Activated CD8-positive, alpha-beta memory T cell treated with anti-CD3 and anti-CD28 coated beads, Interleukin-2, amount 10 ng/mL, durations not matched to agents 7 days and 5 days (primary cell): Measurements from ENCODE around the gene DUT. TPM values are rescaled to one million over a fixed set of nuclear protein-coding genes. Genes with fewer than 3 reads are reported as not detected.

Experiments
- ATAC-seq: fragments of 150-1000 bp; cut with Tn5 transposase; one replicate; pipeline ENCODE4 v1.10.0; 2021; ENCODE audit warnings: moderate library complexity
- CTCF ChIA-PET: fragments of 350-600 bp; sonication (Branson Sonifier 250); formaldehyde crosslinking; loops from one replicate; lab custom pipeline; 2021; ENCODE audit warnings: antibody characterized with exemption; lab: Charles Lee
- DNase-seq: peaks from one replicate; pipeline ENCODE4 v3.0.0-alpha.2; 2020
- H3K27ac Mint-ChIP-seq: one replicate; pipeline ENCODE4 v1.8.0; 2021; ENCODE audit warnings: mild to moderate bottlenecking, mixed read lengths
- H3K27me3 Mint-ChIP-seq: one replicate; pipeline ENCODE4 v1.8.0; 2021; ENCODE audit warnings: mixed read lengths
- H3K36me3 Mint-ChIP-seq: one replicate; pipeline ENCODE4 v1.8.0; 2021; ENCODE audit warnings: mild to moderate bottlenecking, mixed read lengths
- H3K4me1 Mint-ChIP-seq: one replicate; pipeline ENCODE4 v1.8.0; 2021; ENCODE audit warnings: mixed read lengths
- H3K4me3 Mint-ChIP-seq: one replicate; pipeline ENCODE4 v1.8.0; 2021; ENCODE audit warnings: mild to moderate bottlenecking, moderate library complexity, mixed read lengths
- H3K9me3 Mint-ChIP-seq: one replicate; pipeline ENCODE4 v1.8.0; 2022; ENCODE audit warnings: low read depth, mixed read lengths
- total RNA-seq, 2 experiments: library from RNA; stranded (reverse); gene quantifications; one replicate each; pipeline ENCODE4 v1.2.3, GENCODE V29; 2021

The DUT gene
- total RNA-seq, 2 experiments from 2014 or later: 348 to 349 TPM

DNA sequence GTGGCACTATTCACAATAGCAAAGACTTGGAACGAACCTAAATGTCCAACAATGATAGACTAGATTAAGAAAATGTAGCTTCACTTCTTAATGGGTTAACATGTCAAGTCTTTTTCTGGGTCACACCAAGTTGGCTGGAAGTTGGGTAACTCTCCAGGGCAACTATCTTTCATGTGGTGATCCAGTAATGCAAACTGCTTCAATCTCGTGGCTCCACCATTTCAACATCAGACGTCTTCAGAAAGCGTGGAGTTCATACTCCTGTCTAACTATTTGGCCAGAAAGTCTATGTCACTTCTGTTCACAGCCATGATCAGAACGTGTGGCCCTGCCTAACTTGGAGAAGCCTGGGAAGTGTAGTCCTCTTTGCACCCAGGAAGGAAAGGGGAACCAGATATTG lies 32.2 kb downstream of the DUT start:
- CTCF ChIA-PET: no interaction called here
- H3K4me3 Mint-ChIP-seq: no peak overlapping the region

DNA sequence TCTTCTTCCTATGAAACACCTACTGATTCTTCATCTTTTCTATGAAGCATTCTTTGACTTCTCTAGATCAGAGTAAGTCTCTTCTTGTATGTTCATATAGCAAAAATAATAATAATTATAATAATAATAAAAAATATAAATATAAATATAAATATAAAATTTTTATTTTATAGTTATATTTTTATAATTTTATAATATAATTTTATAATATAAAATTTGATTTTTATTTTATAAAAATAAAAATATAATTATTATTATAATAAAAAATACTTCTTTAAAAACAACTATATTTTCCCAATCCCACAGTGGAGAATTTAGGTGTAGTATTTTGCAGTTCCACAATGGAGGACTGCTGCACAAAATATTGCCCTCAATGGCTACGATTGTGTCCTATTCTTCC lies 34.3 kb downstream of the DUT start:
- H3K27ac Mint-ChIP-seq: no peak overlapping the region
- H3K9me3 Mint-ChIP-seq: no peaks in the 10 kb centered on the region
- DNase-seq (no peak), ATAC-seq (no peak)
- CTCF ChIA-PET: interaction anchor here (1.2 kb wide), 1 partner anchor 13 kb away, joined by 4 read pairs; no protein-coding TSS in a partner anchor
- H3K4me3 Mint-ChIP-seq: no peak overlapping the region
- H3K36me3 Mint-ChIP-seq: no peaks in the 10 kb centered on the region
- peaks cover 26% of the 10 kb centered on the region for H3K27me3 Mint-ChIP-seq
- H3K4me1 Mint-ChIP-seq: peaks cover 3% of the 10 kb centered on the region

More for the DNA sequence above, 32.2 kb downstream of the DUT start:
- peaks cover 24% of the 10 kb centered on the region for H3K27me3 Mint-ChIP-seq
- no peak overlapping the region for H3K27ac Mint-ChIP-seq
- H3K36me3 Mint-ChIP-seq: no peaks in the 10 kb centered on the region
- DNase-seq (no peak), ATAC-seq (no peak)
- H3K9me3 Mint-ChIP-seq: no peaks in the 10 kb centered on the region
- H3K4me1 Mint-ChIP-seq: peaks cover 8% of the 10 kb centered on the region

DNA sequence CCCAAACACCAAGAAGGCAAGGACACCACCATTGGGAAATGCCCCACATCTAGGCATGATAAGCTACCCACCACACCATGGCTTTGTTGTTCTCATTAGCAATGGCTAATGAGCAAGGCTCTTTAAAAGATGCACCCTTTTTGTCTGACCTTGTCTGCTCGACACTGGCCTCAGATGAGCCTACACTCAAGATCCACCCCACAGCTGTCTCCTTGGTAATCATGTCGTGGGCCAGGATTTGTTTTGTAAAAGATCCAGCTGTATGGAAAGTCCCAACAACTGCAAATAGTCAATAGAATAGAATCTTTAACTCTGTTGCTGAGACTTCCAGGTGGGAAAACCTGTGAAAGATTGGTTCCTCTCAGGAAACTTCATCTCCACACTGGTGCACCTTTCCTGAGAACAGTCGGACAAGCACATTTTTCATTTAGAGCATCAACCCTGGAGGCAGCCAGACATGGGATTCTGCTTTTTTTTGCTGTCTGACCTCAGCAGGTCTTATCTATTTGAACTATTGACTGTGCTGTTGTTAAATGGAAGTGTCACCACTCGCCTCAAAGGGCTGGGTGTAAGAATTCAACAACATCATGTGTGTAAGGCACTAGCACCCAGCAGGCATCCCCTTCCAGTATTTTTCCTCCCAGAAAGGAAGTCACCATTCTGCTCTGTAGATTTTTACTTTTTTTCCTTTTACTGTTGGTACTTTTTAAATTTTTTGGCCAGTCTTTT lies 35.5 kb downstream of the DUT start:
- Mint-ChIP-seq H3K4me1 (no peaks in the 10 kb centered on the region), H3K36me3 (no peaks in the 10 kb centered on the region), H3K4me3 (no peak overlapping the region), H3K27me3 (peaks cover 26% of the 10 kb centered on the region), H3K9me3 (no peaks in the 10 kb centered on the region), H3K27ac (no peak overlapping the region)
- ATAC-seq (no peak), DNase-seq (no peak)
- CTCF ChIA-PET: interaction anchor here (1.2 kb wide), 1 partner anchor 14 kb away, joined by 4 read pairs; no protein-coding TSS in a partner anchor

DNA sequence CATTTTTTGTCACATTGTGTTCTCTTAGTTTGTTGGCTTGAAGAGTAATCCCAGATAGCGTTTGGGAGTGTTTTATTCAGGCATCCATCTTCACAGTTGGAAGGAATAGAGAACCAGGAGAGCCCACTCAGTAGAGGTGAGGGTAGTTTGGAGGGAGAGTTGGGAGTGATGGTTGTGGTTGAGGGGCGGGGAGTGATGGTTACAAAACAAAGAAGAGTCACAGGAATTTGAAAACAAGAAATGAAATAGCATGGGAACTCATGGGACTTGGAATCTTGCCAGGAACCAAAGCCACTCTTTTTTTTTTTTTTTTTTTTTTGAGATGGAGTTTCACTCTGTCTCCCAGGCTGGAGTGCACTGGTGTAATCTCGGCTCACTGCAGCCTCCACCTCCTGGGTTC lies 36.3 kb downstream of the DUT start:
- Mint-ChIP-seq H3K27me3 (peaks cover 26% of the 10 kb centered on the region), H3K4me3 (no peak overlapping the region), H3K4me1 (no peaks in the 10 kb centered on the region), H3K36me3 (no peaks in the 10 kb centered on the region), H3K9me3 (no peaks in the 10 kb centered on the region), H3K27ac (no peak overlapping the region)
- DNase-seq (no peak), ATAC-seq (no peak)
- CTCF ChIA-PET: no interaction called here

DNA sequence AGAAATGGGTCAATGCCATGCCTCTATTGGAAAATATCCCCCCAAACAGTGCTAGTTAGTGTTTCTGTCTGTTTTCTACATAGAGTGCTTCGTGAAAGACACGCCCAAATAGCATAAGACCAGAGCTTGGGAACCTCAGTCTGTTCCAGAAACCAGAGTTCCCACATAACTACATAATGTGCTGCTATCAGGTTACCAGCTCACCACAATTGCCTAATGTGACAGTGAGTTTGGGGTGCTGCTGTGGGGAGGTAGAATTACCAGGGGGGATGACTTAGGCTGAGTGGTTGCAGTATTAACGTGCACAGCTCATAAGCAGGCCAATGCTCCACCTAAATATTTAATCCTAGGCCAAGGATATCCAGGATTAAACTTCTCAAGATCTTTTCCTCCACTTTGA lies 39.2 kb downstream of the DUT start:
- H3K9me3 Mint-ChIP-seq: no peaks in the 10 kb centered on the region
- DNase-seq (no peak), ATAC-seq (no peak)
- no peak overlapping the region for H3K27ac Mint-ChIP-seq
- H3K4me3 Mint-ChIP-seq: no peak overlapping the region
- no peaks in the 10 kb centered on the region for H3K36me3 Mint-ChIP-seq
- no peaks in the 10 kb centered on the region for H3K4me1 Mint-ChIP-seq
- H3K27me3 Mint-ChIP-seq: peaks cover 38% of the 10 kb centered on the region
- CTCF ChIA-PET: no interaction called here

DNA sequence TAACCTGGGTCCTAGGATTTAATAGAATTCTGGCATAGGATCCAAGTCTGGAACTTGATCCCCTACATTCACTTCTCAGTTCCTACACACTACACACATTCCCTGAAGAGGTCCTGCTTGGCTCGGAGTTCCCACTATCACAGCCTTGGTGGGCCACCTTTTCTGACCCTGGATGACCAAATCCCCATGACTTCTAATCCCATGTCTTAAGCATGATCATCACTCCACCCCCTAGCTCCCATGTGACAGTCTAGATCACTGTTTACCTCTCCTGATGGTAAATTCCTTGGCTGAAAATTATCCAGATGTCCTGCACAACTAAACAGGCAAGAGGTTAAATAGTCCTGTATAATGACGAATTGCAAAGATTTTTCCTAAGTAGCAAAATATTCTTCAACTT lies 40.3 kb downstream of the DUT start:
- ATAC-seq (no peak), DNase-seq (no peak)
- Mint-ChIP-seq H3K36me3 (no peaks in the 10 kb centered on the region), H3K4me3 (no peak overlapping the region), H3K4me1 (no peaks in the 10 kb centered on the region), H3K9me3 (no peaks in the 10 kb centered on the region), H3K27me3 (peaks cover 37% of the 10 kb centered on the region), H3K27ac (no peak overlapping the region)
- CTCF ChIA-PET: no interaction called here

DNA sequence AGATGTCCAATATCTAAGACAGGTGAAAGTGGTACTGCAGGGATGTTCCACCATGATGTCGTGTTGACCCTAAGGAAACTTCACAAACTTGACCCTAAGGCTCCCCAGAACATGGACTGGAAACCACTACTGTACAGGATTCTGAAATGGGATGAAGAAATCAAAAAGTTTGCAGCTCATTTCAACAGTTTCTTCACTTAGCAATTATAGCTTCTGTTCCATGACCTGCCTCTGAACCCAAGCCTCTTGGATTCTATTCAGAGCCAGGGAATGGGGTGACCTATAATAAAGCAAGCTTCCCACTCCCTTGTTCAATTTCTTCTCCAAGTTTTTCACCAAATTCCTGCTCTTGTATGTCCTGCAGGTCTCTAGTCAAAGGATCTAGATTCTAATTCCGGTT lies 40.7 kb downstream of the DUT start:
- CTCF ChIA-PET: no interaction called here
- ATAC-seq (no peak), DNase-seq (no peak)
- Mint-ChIP-seq H3K9me3 (no peaks in the 10 kb centered on the region), H3K27me3 (peaks cover 33% of the 10 kb centered on the region), H3K27ac (no peak overlapping the region), H3K4me3 (no peak overlapping the region), H3K36me3 (no peaks in the 10 kb centered on the region), H3K4me1 (no peaks in the 10 kb centered on the region)

DNA sequence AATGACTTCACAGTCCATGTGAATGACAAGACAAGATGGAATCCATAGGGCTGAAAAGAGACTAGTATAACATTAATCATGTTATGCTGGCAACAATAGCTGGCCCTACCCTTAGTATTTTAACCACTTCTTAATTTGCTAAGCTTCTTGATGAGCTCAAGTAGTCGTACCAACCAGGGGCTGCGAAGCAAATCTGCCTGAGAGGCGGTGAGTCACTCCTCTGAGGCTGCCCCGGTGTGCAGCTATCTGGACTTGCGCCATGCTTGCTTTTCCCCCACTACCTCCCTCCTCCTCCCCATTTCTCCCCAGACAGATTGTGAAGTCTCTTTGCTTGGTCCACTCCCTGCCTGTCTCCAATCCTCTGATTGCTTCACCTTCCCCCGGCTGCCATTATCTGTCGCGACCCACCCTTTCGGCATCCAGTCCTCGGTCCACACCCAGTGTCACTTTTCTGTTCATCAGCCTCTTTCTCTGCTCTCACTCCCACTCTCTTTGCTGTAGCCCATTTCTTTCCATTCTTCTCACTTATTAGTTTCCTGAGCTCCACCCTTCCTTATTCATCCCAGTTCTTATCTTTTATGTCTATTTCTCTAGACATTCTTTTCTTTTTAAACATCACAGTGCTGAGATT lies 42.7 kb downstream of the DUT start:
- DNase-seq (no peak), ATAC-seq (no peak)
- H3K27me3 Mint-ChIP-seq: peaks cover 37% of the 10 kb centered on the region
- no peaks in the 10 kb centered on the region for H3K9me3 Mint-ChIP-seq
- H3K4me1 Mint-ChIP-seq: no peaks in the 10 kb centered on the region
- CTCF ChIA-PET: no interaction called here
- H3K27ac Mint-ChIP-seq: no peak overlapping the region
- no peak overlapping the region for H3K4me3 Mint-ChIP-seq
- no peaks in the 10 kb centered on the region for H3K36me3 Mint-ChIP-seq

DNA sequence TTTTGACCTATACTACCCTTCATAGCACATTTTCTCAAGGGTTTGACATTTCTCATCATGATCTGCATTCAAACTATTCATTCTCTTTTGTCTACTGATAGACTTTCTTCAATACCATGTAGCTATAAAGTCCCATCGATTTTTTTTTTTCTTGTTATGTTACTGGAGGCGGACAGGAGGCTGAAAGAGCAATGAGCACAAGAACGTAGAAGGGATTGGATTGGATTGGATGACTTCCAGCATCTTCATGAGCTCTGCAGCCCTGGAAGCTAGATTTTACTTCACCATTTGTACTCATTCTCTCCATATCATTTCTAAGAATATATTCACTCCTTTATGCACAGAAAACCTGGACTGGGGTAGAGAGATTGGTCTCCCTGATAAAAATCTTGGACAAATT lies 43.2 kb downstream of the DUT start:
- no peaks in the 10 kb centered on the region for H3K9me3 Mint-ChIP-seq
- H3K4me3 Mint-ChIP-seq: no peak overlapping the region
- no peaks in the 10 kb centered on the region for H3K4me1 Mint-ChIP-seq
- no peak for DNase-seq
- ATAC-seq: no peak
- CTCF ChIA-PET: no interaction called here
- H3K27ac Mint-ChIP-seq: no peak overlapping the region
- peaks cover 37% of the 10 kb centered on the region for H3K27me3 Mint-ChIP-seq
- no peaks in the 10 kb centered on the region for H3K36me3 Mint-ChIP-seq

DNA sequence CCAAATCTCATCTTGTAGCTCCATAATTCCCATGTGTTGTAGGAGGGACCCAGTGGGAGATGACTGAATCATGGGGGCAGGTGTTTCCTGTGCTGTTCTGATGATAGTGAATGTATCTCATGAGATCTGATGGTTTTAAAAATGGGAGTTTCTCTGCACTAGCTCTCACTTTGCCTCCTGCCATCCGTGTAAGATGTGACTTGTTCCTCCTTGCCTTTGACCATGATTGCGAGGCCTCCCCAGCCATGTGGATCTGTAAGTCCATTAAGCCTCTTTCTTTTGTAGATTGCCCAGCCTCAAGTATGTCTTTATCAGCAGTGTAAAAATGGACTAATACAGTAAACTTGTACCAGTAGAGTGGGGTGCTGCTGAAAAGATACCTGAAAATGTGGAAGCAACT lies 44.5 kb downstream of the DUT start:
- no peak overlapping the region for H3K4me3 Mint-ChIP-seq
- no peaks in the 10 kb centered on the region for H3K36me3 Mint-ChIP-seq
- no peak for ATAC-seq
- CTCF ChIA-PET: interaction anchor here (0.9 kb wide), 1 partner anchor 23 kb away, joined by 3 read pairs; no protein-coding TSS in a partner anchor
- H3K27me3 Mint-ChIP-seq: peaks cover 39% of the 10 kb centered on the region
- H3K4me1 Mint-ChIP-seq: no peaks in the 10 kb centered on the region
- no peak overlapping the region for H3K27ac Mint-ChIP-seq
- no peak for DNase-seq
- no peaks in the 10 kb centered on the region for H3K9me3 Mint-ChIP-seq

DNA sequence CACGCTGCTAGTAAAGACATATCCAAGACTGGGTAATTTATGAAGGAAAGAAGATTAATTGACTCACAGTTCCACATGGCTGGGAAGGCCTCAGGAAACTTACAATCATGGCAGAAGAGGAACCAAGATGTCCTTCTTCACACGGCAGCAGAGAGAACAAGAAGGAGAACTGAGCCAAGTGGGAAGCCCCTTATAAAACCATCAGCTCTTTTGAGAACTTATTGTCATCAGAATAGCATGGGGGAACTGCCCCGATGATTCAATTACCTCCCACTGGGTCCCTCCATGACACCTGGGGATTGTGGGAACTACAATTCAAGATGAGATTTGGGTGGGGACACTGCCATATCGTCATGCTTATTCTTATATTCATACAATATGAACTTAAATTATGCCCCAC lies 49.0 kb downstream of the DUT start:
- H3K4me3 Mint-ChIP-seq: no peak overlapping the region
- H3K27ac Mint-ChIP-seq: no peak overlapping the region
- DNase-seq (no peak), ATAC-seq (no peak)
- CTCF ChIA-PET: no interaction called here
- H3K9me3 Mint-ChIP-seq: no peaks in the 10 kb centered on the region
- H3K4me1 Mint-ChIP-seq: peaks cover 2% of the 10 kb centered on the region
- no peaks in the 10 kb centered on the region for H3K36me3 Mint-ChIP-seq
- peaks cover 28% of the 10 kb centered on the region for H3K27me3 Mint-ChIP-seq

DNA sequence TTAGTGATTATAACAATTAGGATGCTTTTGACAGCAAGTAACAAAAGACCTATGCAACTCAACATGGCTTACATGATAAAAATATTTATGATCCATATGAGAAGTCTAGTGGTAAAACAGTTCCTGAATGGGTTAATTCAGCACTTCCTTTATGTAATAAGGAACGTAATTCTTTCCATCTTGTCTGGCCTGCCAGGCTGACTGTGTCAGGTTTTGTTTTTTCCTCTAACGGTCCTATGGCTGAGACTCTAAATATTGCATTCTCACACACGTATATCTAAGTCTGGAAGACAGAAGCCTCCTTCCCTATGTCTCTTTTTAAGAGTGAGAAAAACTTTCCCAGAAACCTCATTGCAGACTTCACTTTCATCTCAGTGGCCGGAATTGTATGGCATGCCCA lies 50.6 kb downstream of the DUT start:
- Mint-ChIP-seq H3K36me3 (no peaks in the 10 kb centered on the region), H3K27me3 (peaks cover 25% of the 10 kb centered on the region), H3K27ac (no peak overlapping the region), H3K4me1 (peaks cover 2% of the 10 kb centered on the region), H3K4me3 (no peak overlapping the region), H3K9me3 (no peaks in the 10 kb centered on the region)
- ATAC-seq (no peak), DNase-seq (no peak)
- CTCF ChIA-PET: no interaction called here

DNA sequence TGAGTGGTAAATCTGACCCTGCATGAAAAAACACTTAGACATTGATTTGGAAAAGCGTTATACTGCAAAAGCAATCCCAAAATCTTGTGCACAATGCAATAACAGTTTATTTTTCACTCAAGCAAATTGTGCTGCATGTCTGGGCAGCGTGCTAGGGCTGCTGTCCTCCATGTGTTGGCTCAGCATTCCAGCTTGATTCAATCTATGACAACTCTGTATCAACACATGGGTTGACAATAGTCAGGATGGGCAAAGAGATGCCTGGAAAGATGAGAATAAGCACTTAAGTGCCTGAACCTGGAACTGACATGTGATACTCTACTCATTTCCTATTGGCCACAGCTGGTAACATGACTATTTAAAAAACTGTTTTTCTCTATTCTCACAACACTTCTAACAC lies 51.8 kb downstream of the DUT start:
- Mint-ChIP-seq H3K27ac (no peak overlapping the region), H3K4me1 (peaks cover 2% of the 10 kb centered on the region), H3K36me3 (no peaks in the 10 kb centered on the region), H3K27me3 (peaks cover 24% of the 10 kb centered on the region), H3K4me3 (no peak overlapping the region), H3K9me3 (no peaks in the 10 kb centered on the region)
- CTCF ChIA-PET: no interaction called here
- ATAC-seq: no peak
- no peak for DNase-seq

DNA sequence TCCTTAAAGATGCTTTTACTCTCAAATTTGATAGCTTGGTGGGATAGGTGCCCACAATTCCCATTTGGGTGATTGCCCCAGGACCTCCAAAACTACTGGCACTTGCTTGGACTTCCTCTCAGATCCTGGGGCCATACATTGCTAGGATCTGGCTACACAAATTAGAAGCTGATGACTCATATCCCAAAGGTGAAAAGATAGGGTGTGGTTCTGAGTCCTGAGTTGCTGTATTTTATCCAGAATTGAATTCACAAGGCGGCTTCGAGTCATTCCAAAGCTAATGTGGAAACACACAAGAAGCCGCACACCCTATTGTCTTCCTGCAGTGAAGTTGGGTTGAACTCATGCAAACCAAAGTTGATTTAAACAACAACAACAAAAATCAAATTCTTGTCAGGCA lies 53.4 kb downstream of the DUT start:
- CTCF ChIA-PET: no interaction called here
- Mint-ChIP-seq H3K36me3 (no peaks in the 10 kb centered on the region), H3K9me3 (no peaks in the 10 kb centered on the region), H3K27ac (no peak overlapping the region), H3K27me3 (peaks cover 28% of the 10 kb centered on the region), H3K4me3 (no peak overlapping the region), H3K4me1 (peaks cover 2% of the 10 kb centered on the region)
- ATAC-seq (no peak), DNase-seq (no peak)
